ENCODE results near the gene ATP1A1.

DNA sequence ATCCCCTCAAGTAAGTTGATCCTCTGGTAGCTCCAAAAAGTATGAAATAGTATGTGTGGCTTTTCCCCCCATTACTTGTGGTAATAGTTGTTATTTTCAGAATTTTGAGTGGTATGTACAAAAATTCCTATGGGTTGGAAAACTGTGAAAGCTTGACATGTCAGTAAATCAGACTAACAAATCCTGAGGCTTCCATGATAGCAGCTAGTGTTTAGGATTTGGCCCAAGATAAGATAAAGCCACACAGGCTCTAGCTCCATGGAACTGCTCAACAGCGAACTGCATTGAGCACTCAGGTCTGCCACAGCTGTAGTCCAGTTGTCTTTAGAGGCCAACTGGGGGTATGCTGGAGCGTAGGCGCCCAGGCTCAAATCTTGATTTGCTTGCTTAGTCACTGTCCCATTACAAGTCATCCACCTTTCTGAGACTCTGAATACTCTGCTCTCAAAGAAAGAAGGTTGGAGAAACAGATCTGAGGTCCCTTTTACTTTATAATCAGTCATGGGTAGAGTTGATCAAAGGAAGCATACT is 28.7 kb downstream of the ATP1A1 start:
- TF ChIP-seq, protein P1, sequence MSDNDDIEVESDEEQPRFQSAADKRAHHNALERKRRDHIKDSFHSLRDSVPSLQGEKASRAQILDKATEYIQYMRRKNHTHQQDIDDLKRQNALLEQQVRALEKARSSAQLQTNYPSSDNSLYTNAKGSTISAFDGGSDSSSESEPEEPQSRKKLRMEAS (IDR thresholded peaks at IDR 0.05; ENCODE audit: insufficient read depth, insufficient read length) = no peak
- TF ChIP-seq EZH2 (IDR thresholded peaks at IDR 0.05; ENCODE audit: borderline replicate concordance, low read depth, low read length, severe bottlenecking) (no peak), POLR2AphosphoS5 (IDR thresholded peaks at IDR 0.05; ENCODE audit: insufficient read depth, low read depth, low read length) (no peak), POLR2A (IDR thresholded peaks at IDR 0.05; ENCODE audit: low read depth, low read length) (no peak), FOS (IDR thresholded peaks at IDR 0.05; ENCODE audit: borderline replicate concordance, insufficient read depth, low read length) (no peak)
- TF ChIP-seq, protein P2, sequence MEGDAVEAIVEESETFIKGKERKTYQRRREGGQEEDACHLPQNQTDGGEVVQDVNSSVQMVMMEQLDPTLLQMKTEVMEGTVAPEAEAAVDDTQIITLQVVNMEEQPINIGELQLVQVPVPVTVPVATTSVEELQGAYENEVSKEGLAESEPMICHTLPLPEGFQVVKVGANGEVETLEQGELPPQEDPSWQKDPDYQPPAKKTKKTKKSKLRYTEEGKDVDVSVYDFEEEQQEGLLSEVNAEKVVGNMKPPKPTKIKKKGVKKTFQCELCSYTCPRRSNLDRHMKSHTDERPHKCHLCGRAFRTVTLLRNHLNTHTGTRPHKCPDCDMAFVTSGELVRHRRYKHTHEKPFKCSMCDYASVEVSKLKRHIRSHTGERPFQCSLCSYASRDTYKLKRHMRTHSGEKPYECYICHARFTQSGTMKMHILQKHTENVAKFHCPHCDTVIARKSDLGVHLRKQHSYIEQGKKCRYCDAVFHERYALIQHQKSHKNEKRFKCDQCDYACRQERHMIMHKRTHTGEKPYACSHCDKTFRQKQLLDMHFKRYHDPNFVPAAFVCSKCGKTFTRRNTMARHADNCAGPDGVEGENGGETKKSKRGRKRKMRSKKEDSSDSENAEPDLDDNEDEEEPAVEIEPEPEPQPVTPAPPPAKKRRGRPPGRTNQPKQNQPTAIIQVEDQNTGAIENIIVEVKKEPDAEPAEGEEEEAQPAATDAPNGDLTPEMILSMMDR (IDR thresholded peaks at IDR 0.05; ENCODE audit: extremely low read depth in 1 of 2, insufficient read depth in 1 of 2, low read depth in 1 of 2, low read length in 2 of 2) = no peak
